GM12878 (cell line): Measurements from ENCODE around the gene ATP8A1. TPM values are rescaled to one million over a fixed set of nuclear protein-coding genes. Genes with fewer than 3 reads are reported as not detected.

Source experiments
- ATAC-seq: fragments of 200-7000 bp; cut with Tn5 transposase; 3 replicates; pipeline ENCODE4 v1.9.1; 2020; ENCODE audit warnings: mild to moderate bottlenecking, moderate library complexity
- BruUV-seq: library from RNA; stranded (reverse); fragments of 400-500 nt; replicated peaks from 2 replicates; lab custom pipeline; 2021; lab: Mats Ljungman, UMichigan
- CTCF ChIA-PET: fragments of 300-600 bp; sonication (Branson Sonifier 250); formaldehyde crosslinking; extraction: SDS; loops from one replicate; lab custom pipeline; 2021; ENCODE audit warnings: inconsistent platforms; lab: Yijun Ruan, JAX
- POLR2A ChIA-PET: fragments of 350-600 bp; formaldehyde crosslinking; extraction: SDS; loops from one replicate; lab custom pipeline; 2021; ENCODE audit warnings: inconsistent platforms; lab: Charles Lee
- RAD21 ChIA-PET: fragments of 300-600 bp; sonication (Branson Sonifier 250); formaldehyde crosslinking; loops from one replicate; lab custom pipeline; 2023; ENCODE audit warnings: antibody characterized with exemption; ENCODE audit not compliant: unreplicated experiment; lab: Charles Lee
- SMC1A ChIA-PET: fragments of 300-600 bp; sonication (Branson Sonifier 250); formaldehyde crosslinking; loops from one replicate; lab custom pipeline; 2023; ENCODE audit not compliant: unreplicated experiment, uncharacterized antibody; lab: Charles Lee
- DNase-seq: peaks from one replicate; pipeline ENCODE4 v3.0.0-alpha.2; 2011; ENCODE audit warnings: low read depth, low spot score
- FAIRE-seq: peaks from 3 replicates; lab custom pipeline; 2011; peaks lifted over from hg19 to GRCh38; lab: Jason Lieb, UNC
- H2AFZ ChIP-seq: 2 replicates; pipeline ENCODE4 v1.6.0; 2011; ENCODE audit warnings: low read depth, low read length, control low read depth; ENCODE audit not compliant: control insufficient read depth
- H3K27ac ChIP-seq: 2 replicates; pipeline ENCODE4 v1.5.1; 2011; ENCODE audit warnings: control low read depth; ENCODE audit not compliant: control insufficient read depth, insufficient read depth
- H3K27me3 ChIP-seq, 2 experiments: replicated peaks in 1 of 2; 2 replicates each; pipeline versions ENCODE4 v1.6.0 to v1.6.1; 2011; ENCODE audit warnings: low read length in 1 of 2; ENCODE audit not compliant: control insufficient read depth in 2 of 2, insufficient read depth in 2 of 2
- H3K36me3 ChIP-seq, 2 experiments: 2 replicates each; pipeline ENCODE4 v1.5.1; 2011; ENCODE audit warnings: low read length in 1 of 2; ENCODE audit not compliant: control insufficient read depth in 2 of 2, insufficient read depth in 2 of 2
- H3K4me1 ChIP-seq: 2 replicates; pipeline ENCODE4 v1.6.1; 2011; ENCODE audit warnings: mild to moderate bottlenecking, low read length, moderate library complexity, mixed read lengths; ENCODE audit not compliant: control insufficient read depth, insufficient read depth
- H3K4me2 ChIP-seq: 2 replicates; pipeline ENCODE4 v1.6.0; 2011; ENCODE audit warnings: control low read depth; ENCODE audit not compliant: control insufficient read depth, insufficient read depth
- H3K4me3 ChIP-seq: fragments of 200-600 bp; sonication (generic); 2 replicates; pipeline ENCODE4 v1.5.1; 2016
- H3K79me2 ChIP-seq: 2 replicates; pipeline ENCODE4 v1.6.0; 2011; ENCODE audit warnings: low read length; ENCODE audit not compliant: control insufficient read depth, insufficient read depth
- H3K9ac ChIP-seq: 2 replicates; pipeline ENCODE4 v1.8.0; 2011; ENCODE audit warnings: low read length, control low read depth, mixed read lengths; ENCODE audit not compliant: control insufficient read depth, insufficient read depth
- H3K9me3 ChIP-seq: replicated peaks from 3 replicates; pipeline ENCODE4 v1.5.1; 2011; ENCODE audit warnings: mild to moderate bottlenecking, low read length; ENCODE audit not compliant: control insufficient read depth, insufficient read depth
- H4K20me1 ChIP-seq: 2 replicates; pipeline ENCODE4 v1.6.0; 2011; ENCODE audit not compliant: control insufficient read depth, insufficient read depth
- ATF2 ChIP-seq: IDR thresholded peaks from 2 replicates; pipeline ENCODE4 v1.6.1; 2012; ENCODE audit warnings: low read length, inconsistent platforms
- BCL11A ChIP-seq: IDR thresholded peaks from 2 replicates; pipeline ENCODE4 v1.6.1; 2011; ENCODE audit warnings: low read depth, low read length
- EZH2 ChIP-seq: IDR thresholded peaks from 2 replicates; pipeline ENCODE4 v1.6.1; 2012; ENCODE audit warnings: low read depth, mild to moderate bottlenecking, control low read depth, inconsistent platforms, low read length, borderline replicate concordance; ENCODE audit not compliant: control insufficient read depth
- GABPA ChIP-seq: IDR thresholded peaks from 2 replicates; pipeline ENCODE4 v1.6.1; 2014; ENCODE audit warnings: antibody characterized with exemption, low read depth, mild to moderate bottlenecking, inconsistent platforms
- GATAD2B ChIP-seq: fragments of 450-650 bp; conservative IDR thresholded peaks from 2 replicates; pipeline ENCODE4 v1.6.1; 2017; ENCODE audit warnings: low read depth, mild to moderate bottlenecking, moderate library complexity
- IKZF1 ChIP-seq: fragments of 450-650 bp; conservative IDR thresholded peaks from 2 replicates; pipeline ENCODE4 v1.6.1; 2017; ENCODE audit warnings: antibody characterized with exemption, mild to moderate bottlenecking
- JUNB ChIP-seq: IDR thresholded peaks from 2 replicates; pipeline ENCODE4 v1.6.1; 2016; ENCODE audit warnings: antibody characterized with exemption, mild to moderate bottlenecking
- KLF5 ChIP-seq: fragments of 450-650 bp; IDR thresholded peaks from 2 replicates; pipeline ENCODE4 v1.6.1; 2014; ENCODE audit warnings: mild to moderate bottlenecking; ENCODE audit not compliant: partially characterized antibody
- MAX ChIP-seq: IDR thresholded peaks from 2 replicates; pipeline ENCODE4 v1.6.1; 2012; ENCODE audit warnings: low read depth, low read length, improper control_type of control experiment
- MXI1 ChIP-seq: fragments of 150-350 bp; IDR thresholded peaks from 2 replicates; pipeline ENCODE4 v1.6.1; 2011; ENCODE audit warnings: low read depth, mild to moderate bottlenecking, inconsistent platforms, low read length, improper control_type of control experiment
- POLR2AphosphoS2 ChIP-seq: IDR thresholded peaks from 2 replicates; pipeline ENCODE4 v1.6.1; 2011; ENCODE audit warnings: low read depth, mild to moderate bottlenecking, low read length, improper control_type of control experiment, moderate library complexity
- RUNX3 ChIP-seq: IDR thresholded peaks from 2 replicates; pipeline ENCODE4 v1.6.1; 2012; ENCODE audit warnings: low read length, inconsistent platforms
- SMAD1 ChIP-seq: fragments of 450-650 bp; IDR thresholded peaks from 2 replicates; pipeline ENCODE4 v1.6.1; 2018; ENCODE audit warnings: mild to moderate bottlenecking, low read depth; ENCODE audit not compliant: partially characterized antibody
- SRF ChIP-seq, 2 experiments: IDR thresholded peaks; 2 replicates each; pipeline ENCODE4 v1.6.1; 2011; ENCODE audit warnings: low read depth in 2 of 2, low read length in 2 of 2, mild to moderate bottlenecking in 1 of 2, moderate library complexity in 1 of 2
- ZBED1 ChIP-seq: IDR thresholded peaks from 2 replicates; pipeline ENCODE4 v1.6.1; 2016; ENCODE audit warnings: borderline replicate concordance
- ZNF207 ChIP-seq: fragments of 450-650 bp; IDR thresholded peaks from 2 replicates; pipeline ENCODE4 v1.6.1; 2014; ENCODE audit warnings: antibody characterized with exemption, mild to moderate bottlenecking, borderline replicate concordance
- WGBS: methylation state at CpG from one replicate; pipeline ENCODE4 v1.1.6; 2016; ENCODE audit warnings: low lambda C conversion rate; ENCODE audit not compliant: insufficient replicate concordance, insufficient coverage; ENCODE audit errors: missing lambda C conversion rate; 5-methylcytosine and 5-hydroxymethylcytosine counted together
- in situ Hi-C: fragments of 300-500 bp; cut with MboI; formaldehyde crosslinking; loops from 9 replicates; pipeline ENCODE4 v1.14.3; 2018; ENCODE audit warnings: mixed read lengths
- intact Hi-C: fragments of 100-400 bp; cut with micrococcal nuclease; formaldehyde crosslinking; loops from one replicate; pipeline ENCODE4 v1.14.2; 2022; ENCODE audit not compliant: unreplicated experiment
- polyA plus RNA-seq, 11 experiments: library from polyadenylated mRNA; depleted of rRNA in 4 of 11; unstranded in 6 of 11; stranded (reverse) in 5 of 11; fragments of >200 nt; fragmentation: Nextera tagmentation in 4 of 11; fragmentation: Illumina TruSeq in 1 of 11; extraction: Ambion mirVana in 4 of 11; extraction: Trizol in 1 of 11; gene quantifications; 1 replicate in 1 of 11; 2 replicates in 10 of 11; pipeline versions ENCODE4 v1.2.1 to v1.2.3, GENCODE V29; 2011 to 2016; ENCODE audit warnings: inconsistent platforms in 2 of 11, missing spikeins in 2 of 11, low read depth in 1 of 11
- total RNA-seq, 4 experiments: library from RNA; depleted of rRNA in 3 of 4; stranded (reverse); fragments of >200 nt in 3 of 4; fragmentation: Illumina TruSeq in 1 of 4; extraction: Trizol in 1 of 4; gene quantifications; 2 replicates each; pipeline versions ENCODE4 v1.2.1 to v1.2.3, GENCODE V29; 2013 to 2021
- TF ChIP-seq, protein P1 (sequence below): IDR thresholded peaks from 2 replicates; pipeline ENCODE4 v1.6.1; 2011; ENCODE audit warnings: low read depth, mild to moderate bottlenecking, low read length, moderate library complexity, borderline replicate concordance; ENCODE audit errors: extremely low read depth
- TF ChIP-seq, protein P2 (sequence below): fragments of 150-350 bp; IDR thresholded peaks from 2 replicates; pipeline ENCODE4 v1.6.1; 2014; ENCODE audit warnings: mild to moderate bottlenecking, low read depth, low read length
- TF ChIP-seq, protein P3 (sequence below): fragments of 450-650 bp; IDR thresholded peaks from 2 replicates; pipeline ENCODE4 v1.6.1; 2017; ENCODE audit warnings: mild to moderate bottlenecking

Gene ATP8A1
- total and polyA plus RNA-seq, 10 of the 15 experiments (the other 5 are each of a cell fraction or from before 2014, with no cell fraction given): 9.0 to 116 (median 37.3) TPM

DNA sequence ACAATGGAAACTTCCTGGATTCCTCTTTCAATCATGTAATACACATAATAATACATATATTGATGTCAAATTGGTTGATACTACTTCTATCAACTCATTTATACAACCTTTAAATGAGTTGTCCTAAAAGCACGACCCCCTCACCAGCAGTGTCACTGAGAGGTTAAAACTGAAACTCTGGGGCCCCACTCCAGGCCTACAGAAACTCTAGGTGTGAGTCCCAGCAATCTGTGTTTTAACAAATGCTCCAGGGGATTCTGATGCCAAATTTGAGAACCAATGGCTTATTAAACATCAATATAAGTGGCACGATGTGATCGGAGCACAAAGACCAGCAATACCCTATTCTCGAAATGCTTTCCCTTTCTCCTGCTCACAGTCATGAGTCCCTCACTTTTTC lies 47.9 kb downstream of the ATP8A1 start (continued):
- TF ChIP-seq SRF (IDR thresholded peaks at IDR 0.05; ENCODE audit: low read depth in 2 of 2, low read length in 2 of 2) (no peak), ZBED1 (no peak), JUNB (no peak), SMAD1 (no peak), ZNF207 (no peak), MXI1 (no peak), GATAD2B (no peak), IKZF1 (no peak), MAX (no peak), KLF5 (no peak)
- TF ChIP-seq, protein P1, sequence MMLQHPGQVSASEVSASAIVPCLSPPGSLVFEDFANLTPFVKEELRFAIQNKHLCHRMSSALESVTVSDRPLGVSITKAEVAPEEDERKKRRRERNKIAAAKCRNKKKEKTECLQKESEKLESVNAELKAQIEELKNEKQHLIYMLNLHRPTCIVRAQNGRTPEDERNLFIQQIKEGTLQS: no peak
- TF ChIP-seq, protein P2, sequence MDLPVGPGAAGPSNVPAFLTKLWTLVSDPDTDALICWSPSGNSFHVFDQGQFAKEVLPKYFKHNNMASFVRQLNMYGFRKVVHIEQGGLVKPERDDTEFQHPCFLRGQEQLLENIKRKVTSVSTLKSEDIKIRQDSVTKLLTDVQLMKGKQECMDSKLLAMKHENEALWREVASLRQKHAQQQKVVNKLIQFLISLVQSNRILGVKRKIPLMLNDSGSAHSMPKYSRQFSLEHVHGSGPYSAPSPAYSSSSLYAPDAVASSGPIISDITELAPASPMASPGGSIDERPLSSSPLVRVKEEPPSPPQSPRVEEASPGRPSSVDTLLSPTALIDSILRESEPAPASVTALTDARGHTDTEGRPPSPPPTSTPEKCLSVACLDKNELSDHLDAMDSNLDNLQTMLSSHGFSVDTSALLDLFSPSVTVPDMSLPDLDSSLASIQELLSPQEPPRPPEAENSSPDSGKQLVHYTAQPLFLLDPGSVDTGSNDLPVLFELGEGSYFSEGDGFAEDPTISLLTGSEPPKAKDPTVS: no peak

- intact Hi-C loops (no loop called here), in situ Hi-C loops (no loop called here)
- 100% methylated on average over 3 of the region's 3 CpGs for WGBS
- H3K4me1 ChIP-seq: no peaks in the 10 kb centered on the region; the same call in none of the 2 replicates
- SMC1A ChIA-PET: interaction anchor here (1.3 to 1.5 kb wide), 2 partner anchors 12 to 41 kb away, joined by 3 to 5 read pairs; no protein-coding TSS in a partner anchor
- no peak overlapping the region for H3K4me2 ChIP-seq
- DNase-seq (no peak), ATAC-seq (no peak), FAIRE-seq (no peak)
- no peak overlapping the region for H2AFZ ChIP-seq
- peaks cover 1% of the 10 kb centered on the region for H3K79me2 ChIP-seq
- no peaks in the 10 kb centered on the region for H4K20me1 ChIP-seq
- H3K36me3 ChIP-seq: peaks cover 6 to 27% of the 10 kb centered on the region in 2 experiments
- no peaks in the 10 kb centered on the region; the same call in 1 of the 3 replicates for H3K9me3 ChIP-seq
- H3K27me3 ChIP-seq: no peaks in the 10 kb centered on the region
- no TSS peak for BruUV-seq
- CTCF ChIA-PET: no interaction called here
- RAD21 ChIA-PET: no interaction called here
- POLR2A ChIA-PET: no interaction called here
- no peak overlapping the region for H3K9ac ChIP-seq
- no peak overlapping the region for H3K4me3 ChIP-seq
- no peak overlapping the region for H3K27ac ChIP-seq
- TF ChIP-seq RUNX3 (no peak), EZH2 (no peak), POLR2AphosphoS2 (no peak), BCL11A (no peak), ATF2 (no peak), GABPA (no peak)
- TF ChIP-seq, protein P3, sequence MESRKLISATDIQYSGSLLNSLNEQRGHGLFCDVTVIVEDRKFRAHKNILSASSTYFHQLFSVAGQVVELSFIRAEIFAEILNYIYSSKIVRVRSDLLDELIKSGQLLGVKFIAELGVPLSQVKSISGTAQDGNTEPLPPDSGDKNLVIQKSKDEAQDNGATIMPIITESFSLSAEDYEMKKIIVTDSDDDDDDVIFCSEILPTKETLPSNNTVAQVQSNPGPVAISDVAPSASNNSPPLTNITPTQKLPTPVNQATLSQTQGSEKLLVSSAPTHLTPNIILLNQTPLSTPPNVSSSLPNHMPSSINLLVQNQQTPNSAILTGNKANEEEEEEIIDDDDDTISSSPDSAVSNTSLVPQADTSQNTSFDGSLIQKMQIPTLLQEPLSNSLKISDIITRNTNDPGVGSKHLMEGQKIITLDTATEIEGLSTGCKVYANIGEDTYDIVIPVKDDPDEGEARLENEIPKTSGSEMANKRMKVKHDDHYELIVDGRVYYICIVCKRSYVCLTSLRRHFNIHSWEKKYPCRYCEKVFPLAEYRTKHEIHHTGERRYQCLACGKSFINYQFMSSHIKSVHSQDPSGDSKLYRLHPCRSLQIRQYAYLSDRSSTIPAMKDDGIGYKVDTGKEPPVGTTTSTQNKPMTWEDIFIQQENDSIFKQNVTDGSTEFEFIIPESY: no peak
Observed at GRCh38 chr4:42608551-42608950, 48.4 kb downstream of the ATP8A1 start.
